SK-N-SH (cell line): ENCODE results near the gene KIF1A.

Experiments
- CHD2 ChIP-seq: fragments of 150-350 bp; IDR thresholded peaks from 2 replicates; pipeline ENCODE4 v1.6.1; 2018; ENCODE audit warnings: low read length; ENCODE audit not compliant: partially characterized antibody
- CTCF ChIP-seq: fragments of 200-600 bp; sonication (generic); IDR thresholded peaks from 2 replicates; pipeline ENCODE4 v1.6.1; 2017; ENCODE audit warnings: antibody characterized with exemption, mild to moderate bottlenecking, moderate library complexity
- EP300 ChIP-seq, 2 experiments: IDR thresholded peaks; 2 replicates each; pipeline versions ENCODE4 v1.4.0 to v1.6.1; 2012; ENCODE audit warnings: borderline replicate concordance in 1 of 2, low read depth in 1 of 2, low read length in 1 of 2
- EZH2phosphoT487 ChIP-seq: fragments of 200-600 bp; sonication (generic); IDR thresholded peaks from 2 replicates; pipeline ENCODE4 v1.6.1; 2017; ENCODE audit warnings: low read depth, mixed run types, mild to moderate bottlenecking, antibody characterized with exemption, moderate library complexity, borderline replicate concordance
- FOXM1 ChIP-seq: IDR thresholded peaks from 2 replicates; pipeline ENCODE4 v1.4.0; 2012; ENCODE audit warnings: low read depth, mild to moderate bottlenecking
- GATA2 ChIP-seq: sonication (generic); formaldehyde crosslinking; IDR thresholded peaks from 2 replicates; pipeline ENCODE4 v1.5.0; 2020; ENCODE audit warnings: mild to moderate bottlenecking, missing genetic modification reagents
- MXI1 ChIP-seq: IDR thresholded peaks from 2 replicates; pipeline ENCODE4 v1.6.1; 2012; ENCODE audit warnings: mild to moderate bottlenecking, low read depth, low read length, improper control_type of control experiment
- PBX3 ChIP-seq: IDR thresholded peaks from 2 replicates; pipeline ENCODE4; 2012
- POLR2AphosphoS5 ChIP-seq: IDR thresholded peaks from 2 replicates; pipeline ENCODE4 v1.6.1; 2012; ENCODE audit warnings: low read depth, low read length
- RAD21 ChIP-seq: IDR thresholded peaks from 2 replicates; pipeline ENCODE4 v1.6.1; 2012; ENCODE audit warnings: mild to moderate bottlenecking, low read length
- SIN3A ChIP-seq: IDR thresholded peaks from 2 replicates; pipeline ENCODE4 v1.6.1; 2012; ENCODE audit warnings: low read depth, mild to moderate bottlenecking, low read length, moderate library complexity, borderline replicate concordance
- TCF12 ChIP-seq: IDR thresholded peaks from 2 replicates; pipeline ENCODE4 v1.4.0; 2012
- TF ChIP-seq, protein P1 (sequence below): IDR thresholded peaks from 2 replicates; pipeline ENCODE4 v1.4.0; 2012; ENCODE audit warnings: low read depth
- TF ChIP-seq, protein P2 (sequence below): IDR thresholded peaks from 2 replicates; pipeline ENCODE4 v1.4.0; 2012; ENCODE audit warnings: low read depth, borderline replicate concordance

- TF ChIP-seq, protein P1, sequence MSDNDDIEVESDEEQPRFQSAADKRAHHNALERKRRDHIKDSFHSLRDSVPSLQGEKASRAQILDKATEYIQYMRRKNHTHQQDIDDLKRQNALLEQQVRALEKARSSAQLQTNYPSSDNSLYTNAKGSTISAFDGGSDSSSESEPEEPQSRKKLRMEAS, result no peak
- TF ChIP-seq PBX3 (no peak), EZH2phosphoT487 (no peak), EP300 (IDR thresholded peaks at IDR 0.05; ENCODE audit: borderline replicate concordance in 1 of 2, low read depth in 1 of 2, low read length in 1 of 2) (no peak), CTCF (no peak), POLR2AphosphoS5 (no peak), FOXM1 (no peak), SIN3A (no peak), CHD2 (no peak), TCF12 (no peak), RAD21 (no peak), GATA2 (CRISPR knock-in tag) (no peak), MXI1 (no peak)
- TF ChIP-seq, protein P2, sequence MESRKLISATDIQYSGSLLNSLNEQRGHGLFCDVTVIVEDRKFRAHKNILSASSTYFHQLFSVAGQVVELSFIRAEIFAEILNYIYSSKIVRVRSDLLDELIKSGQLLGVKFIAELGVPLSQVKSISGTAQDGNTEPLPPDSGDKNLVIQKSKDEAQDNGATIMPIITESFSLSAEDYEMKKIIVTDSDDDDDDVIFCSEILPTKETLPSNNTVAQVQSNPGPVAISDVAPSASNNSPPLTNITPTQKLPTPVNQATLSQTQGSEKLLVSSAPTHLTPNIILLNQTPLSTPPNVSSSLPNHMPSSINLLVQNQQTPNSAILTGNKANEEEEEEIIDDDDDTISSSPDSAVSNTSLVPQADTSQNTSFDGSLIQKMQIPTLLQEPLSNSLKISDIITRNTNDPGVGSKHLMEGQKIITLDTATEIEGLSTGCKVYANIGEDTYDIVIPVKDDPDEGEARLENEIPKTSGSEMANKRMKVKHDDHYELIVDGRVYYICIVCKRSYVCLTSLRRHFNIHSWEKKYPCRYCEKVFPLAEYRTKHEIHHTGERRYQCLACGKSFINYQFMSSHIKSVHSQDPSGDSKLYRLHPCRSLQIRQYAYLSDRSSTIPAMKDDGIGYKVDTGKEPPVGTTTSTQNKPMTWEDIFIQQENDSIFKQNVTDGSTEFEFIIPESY, result no peak
Observed at GRCh38 chr2:240797914-240798313, 22.1 kb downstream of the KIF1A start.
